Measurements from ENCODE around the gene NCOA7. TPM values are rescaled to one million over a fixed set of nuclear protein-coding genes. Genes with fewer than 3 reads are reported as not detected.

The NCOA7 gene
- total RNA-seq, 1 experiment from 2014 or later: 9.4 TPM

GRCh38 chr6:125746731-125747588 is 43.8 kb upstream of the NCOA7 start:
- Histone ChIP-seq H2BK15ac (ENCODE audit: low read depth, low read length) (no peak overlapping the region), H3K56ac (ENCODE audit: insufficient read length, low read depth, low read length) (no peak overlapping the region), H3K23ac (ENCODE audit: insufficient read length, low read depth, low read length) (no peak overlapping the region), H2BK20ac (ENCODE audit: low read depth, low read length, poor library complexity, severe bottlenecking) (no peak overlapping the region), H3K4ac (ENCODE audit: low read depth, low read length) (no peak overlapping the region), H2AFZ (ENCODE audit: low read length) (no peak overlapping the region), H3K4me1 (ENCODE audit: insufficient read depth, low read length) (peaks cover 6% of the 10 kb centered on the region), H4K91ac (ENCODE audit: insufficient read length, low read depth, low read length) (no peak overlapping the region), H3K4me2 (ENCODE audit: insufficient read depth, insufficient read length, low read length) (peak overlapping the region; percentile 90), H4K5ac (ENCODE audit: insufficient read length, low read depth, low read length) (no peak overlapping the region), H3K79me2 (ENCODE audit: insufficient read depth, low read length) (peaks cover 2% of the 10 kb centered on the region; the same call in 1 of the 2 replicates), H3K9me3 (ENCODE audit: control insufficient read depth, low read depth, low read length) (no peaks in the 10 kb centered on the region), H3T11ph (ENCODE audit: low read length) (no peak overlapping the region), H2BK12ac (ENCODE audit: insufficient read length, low read depth, low read length) (no peak overlapping the region), H4K20me1 (ENCODE audit: control insufficient read depth, insufficient read depth, insufficient read length) (no peaks in the 10 kb centered on the region), H3K14ac (ENCODE audit: insufficient read depth, low read length) (no peak overlapping the region; the same call in 1 of the 2 replicates), H2BK120ac (ENCODE audit: low read depth, low read length, poor library complexity, severe bottlenecking) (no peak overlapping the region), H4K8ac (replicated peaks; ENCODE audit: insufficient read length, low read depth, low read length) (no peak overlapping the region), H2AK5ac (ENCODE audit: insufficient read length, low read length) (no peak overlapping the region), H3K27ac (ENCODE audit: insufficient read length, low read depth, low read length) (no peak overlapping the region), H3K18ac (ENCODE audit: insufficient read length, low read depth, low read length) (peak overlapping the region; percentile 11), H3K79me1 (ENCODE audit: insufficient read depth, low read depth, low read length, poor library complexity, severe bottlenecking) (no peaks in the 10 kb centered on the region), H3K23me2 (ENCODE audit: insufficient read length, low read depth, low read length, poor library complexity, severe bottlenecking) (peaks cover 27% of the 10 kb centered on the region), H3K27me3 (ENCODE audit: insufficient read depth, low read length) (peaks cover 10% of the 10 kb centered on the region; the same call in 1 of the 2 replicates), H3K9ac (ENCODE audit: extremely low read depth, insufficient read length, low read length) (peak overlapping the region; percentile 61), H2BK5ac (ENCODE audit: insufficient read length, low read length) (no peak overlapping the region)
- DNase-seq: peak; percentile 89
- peak overlapping the region; percentile 67 to 84 for H3K4me3 Mint-ChIP-seq
- H3K27ac Mint-ChIP-seq: peak overlapping the region; percentile 71 to 96 (median 93)
- no peak for TF ChIP-seq CTCF (conservative IDR thresholded peaks at IDR 0.05)
- H3K27me3 Mint-ChIP-seq (ENCODE audit: low read depth): peaks cover 30% of the 10 kb centered on the region
- no peaks in the 10 kb centered on the region; a peak in 1 of 5 replicates for H3K9me3 Mint-ChIP-seq
- H3K36me3 Mint-ChIP-seq (ENCODE audit: insufficient read depth in 1 of 3, low read depth in 3 of 3): no peaks in the 10 kb centered on the region
- peaks cover 62 to 64% of the 10 kb centered on the region in 2 experiments for H3K4me1 Mint-ChIP-seq
- WGBS (ENCODE audit: extremely low coverage, insufficient read length, low lambda C conversion rate): no CpG with 5 or more reads among the region's 32 CpGs
